Osteocyte (in vitro differentiated cells): ENCODE data around the gene AMDHD2. TPM values are rescaled to one million over a fixed set of nuclear protein-coding genes. Genes with fewer than 3 reads are reported as not detected.
"Not testable (repeated sequence)": the region's sequence is repeated elsewhere in the genome, so short reads cannot be mapped to it uniquely, and the experiment has no call there.

Experiments used
- DNase-seq: peaks from one replicate; pipeline ENCODE4 v3.0.0; 2021; ENCODE audit warnings: mixed read lengths; ENCODE audit not compliant: unreplicated experiment; ENCODE audit errors: extremely low spot score
- H3K27ac Mint-ChIP-seq: one replicate; pipeline ENCODE4 v1.8.0; 2021; ENCODE audit warnings: mild to moderate bottlenecking, mixed read lengths; ENCODE audit not compliant: unreplicated experiment
- H3K27me3 Mint-ChIP-seq: one replicate; pipeline ENCODE4 v1.8.0; 2021; ENCODE audit warnings: mixed read lengths; ENCODE audit not compliant: unreplicated experiment
- H3K36me3 Mint-ChIP-seq: one replicate; pipeline ENCODE4 v1.8.0; 2021; ENCODE audit warnings: mixed read lengths; ENCODE audit not compliant: unreplicated experiment
- H3K4me1 Mint-ChIP-seq: one replicate; pipeline ENCODE4 v1.8.0; 2021; ENCODE audit warnings: mixed read lengths; ENCODE audit not compliant: unreplicated experiment
- H3K4me3 Mint-ChIP-seq: one replicate; pipeline ENCODE4 v1.8.0; 2021; ENCODE audit warnings: mild to moderate bottlenecking, moderate library complexity, mixed read lengths; ENCODE audit not compliant: unreplicated experiment
- H3K9me3 Mint-ChIP-seq: one replicate; pipeline ENCODE4 v1.8.0; 2021; ENCODE audit warnings: mixed read lengths; ENCODE audit not compliant: unreplicated experiment
- CTCF ChIP-seq: fragments of 200-600 bp; sonication (generic); IDR thresholded peaks from 2 replicates; pipeline ENCODE4 v1.5.0; 2021; ENCODE audit warnings: antibody characterized with exemption, mild to moderate bottlenecking, moderate library complexity
- total RNA-seq: library from RNA; stranded (reverse); gene quantifications from 2 replicates; pipeline ENCODE4 v1.2.1, GENCODE V29; 2021

Gene AMDHD2
- total RNA-seq, 1 donor from 2014 or later, result 56.6 TPM

- not testable (repeated sequence) for H3K36me3 Mint-ChIP-seq, H3K27ac Mint-ChIP-seq, H3K27me3 Mint-ChIP-seq, H3K9me3 Mint-ChIP-seq, H3K4me1 Mint-ChIP-seq, H3K4me3 Mint-ChIP-seq, DNase-seq
- TF ChIP-seq CTCF, result peak; percentile 21
Measured at GRCh38 chr16:2551420-2551889, 31.3 kb downstream of the AMDHD2 start.

- H3K36me3 Mint-ChIP-seq, H3K27me3 Mint-ChIP-seq, H3K4me1 Mint-ChIP-seq, H3K9me3 Mint-ChIP-seq, DNase-seq, H3K4me3 Mint-ChIP-seq, H3K27ac Mint-ChIP-seq: not testable (repeated sequence)
Measured at GRCh38 chr16:2554709-2555425, 34.7 kb downstream of the AMDHD2 start.

- H3K9me3 Mint-ChIP-seq, H3K27ac Mint-ChIP-seq, DNase-seq, H3K4me1 Mint-ChIP-seq, H3K4me3 Mint-ChIP-seq, H3K27me3 Mint-ChIP-seq, H3K36me3 Mint-ChIP-seq: not testable (repeated sequence)
Measured at GRCh38 chr16:2557150-2557549, 37.0 kb downstream of the AMDHD2 start.

- H3K36me3 Mint-ChIP-seq, H3K27ac Mint-ChIP-seq, H3K4me1 Mint-ChIP-seq, H3K27me3 Mint-ChIP-seq, DNase-seq, H3K4me3 Mint-ChIP-seq, H3K9me3 Mint-ChIP-seq: not testable (repeated sequence)
Measured at GRCh38 chr16:2560131-2560797, 40.1 kb downstream of the AMDHD2 start.

- not testable (repeated sequence) for H3K4me3 Mint-ChIP-seq, H3K27ac Mint-ChIP-seq, H3K27me3 Mint-ChIP-seq, H3K9me3 Mint-ChIP-seq, H3K4me1 Mint-ChIP-seq, DNase-seq, H3K36me3 Mint-ChIP-seq
- TF ChIP-seq CTCF, result peak; percentile 53
Measured at GRCh38 chr16:2560798-2561133, 40.6 kb downstream of the AMDHD2 start.

- DNase-seq, H3K9me3 Mint-ChIP-seq, H3K36me3 Mint-ChIP-seq, H3K27me3 Mint-ChIP-seq, H3K27ac Mint-ChIP-seq, H3K4me3 Mint-ChIP-seq, H3K4me1 Mint-ChIP-seq: not testable (repeated sequence)
Measured at GRCh38 chr16:2567506-2567905, 47.3 kb downstream of the AMDHD2 start.

- H3K4me3 Mint-ChIP-seq, H3K9me3 Mint-ChIP-seq, DNase-seq, H3K27ac Mint-ChIP-seq, H3K27me3 Mint-ChIP-seq, H3K4me1 Mint-ChIP-seq, H3K36me3 Mint-ChIP-seq: not testable (repeated sequence)
Measured at GRCh38 chr16:2568573-2568972, 48.4 kb downstream of the AMDHD2 start.

GRCh38 chr16:2572704-2573103 is 52.5 kb downstream of the AMDHD2 start:
- H3K27ac Mint-ChIP-seq, H3K9me3 Mint-ChIP-seq, H3K36me3 Mint-ChIP-seq, H3K27me3 Mint-ChIP-seq, DNase-seq, H3K4me3 Mint-ChIP-seq, H3K4me1 Mint-ChIP-seq: not testable (repeated sequence)

GRCh38 chr16:2575839-2576238 is 55.7 kb downstream of the AMDHD2 start:
- not testable (repeated sequence) for DNase-seq, H3K4me3 Mint-ChIP-seq, H3K4me1 Mint-ChIP-seq, H3K9me3 Mint-ChIP-seq, H3K27me3 Mint-ChIP-seq, H3K36me3 Mint-ChIP-seq, H3K27ac Mint-ChIP-seq

GRCh38 chr16:2577044-2577443 is 56.9 kb downstream of the AMDHD2 start:
- not testable (repeated sequence) for H3K27me3 Mint-ChIP-seq, H3K4me1 Mint-ChIP-seq, H3K4me3 Mint-ChIP-seq, H3K9me3 Mint-ChIP-seq, H3K36me3 Mint-ChIP-seq, H3K27ac Mint-ChIP-seq, DNase-seq
